ENCODE data around the gene DHRS1. TPM values are rescaled to one million over a fixed set of nuclear protein-coding genes. Genes with fewer than 3 reads are reported as not detected.

The DHRS1 gene
- polyA plus RNA-seq, 1 donor (not counting 4 experiments of a cell fraction or from before 2014, with no cell fraction given), result 65.1 TPM

- Histone ChIP-seq H3K9me3 (ENCODE audit: control insufficient read depth, low read depth, low read length) (no peaks in the 10 kb centered on the region), H4K20me1 (ENCODE audit: control insufficient read depth, extremely low read depth, insufficient read depth, low read length) (no peaks in the 10 kb centered on the region), H3K36me3 (ENCODE audit: control insufficient read depth in 2 of 2, extremely low read depth in 1 of 2, insufficient read depth in 2 of 2, low read length in 2 of 2) (peaks cover 11 to 20% of the 10 kb centered on the region in 2 experiments), H3K4me2 (ENCODE audit: control insufficient read depth, extremely low read depth, insufficient read depth, low read depth, low read length) (peak overlapping the region; percentile 46), H3K9ac (ENCODE audit: control insufficient read depth, extremely low read depth, insufficient read depth, low read length) (peak overlapping the region; percentile 6), H3K27me3 (ENCODE audit: control insufficient read depth, extremely low read depth, insufficient read depth, low read length) (no peaks in the 10 kb centered on the region), H3K79me2 (ENCODE audit: control insufficient read depth, insufficient read depth, low read length) (no peaks in the 10 kb centered on the region), H2AFZ (ENCODE audit: control insufficient read depth, low read length) (no peak overlapping the region), H3K27ac (ENCODE audit: control insufficient read depth, insufficient read depth, low read length) (peak overlapping the region; percentile 15), H3K4me3 (ENCODE audit: control insufficient read depth in 2 of 3, extremely low read depth in 1 of 3, insufficient read depth in 2 of 3, low read depth in 1 of 3, low read length in 3 of 3) (peak overlapping the region in 1 of 3 experiments; percentile 9), H3K9me1 (ENCODE audit: control insufficient read depth, extremely low read depth, insufficient read depth, low read length) (no peaks in the 10 kb centered on the region), H3K4me1 (ENCODE audit: control insufficient read depth, extremely low read depth, insufficient read depth, low read length) (peaks cover 28% of the 10 kb centered on the region)
- TF ChIP-seq EZH2 (IDR thresholded peaks at IDR 0.05; ENCODE audit: low read length), result no peak
- TF ChIP-seq CTCF (optimal IDR thresholded peaks at IDR 0.05 in 1 of 3, IDR thresholded peaks at IDR 0.05 in 1 of 3, conservative IDR thresholded peaks at IDR 0.05 in 1 of 3; ENCODE audit: extremely low read depth in 1 of 3, insufficient read depth in 2 of 3, low read length in 3 of 3), result no peak
- dilution Hi-C loops (cut with MboI; ENCODE audit: extremely low pct_ligation_motif_present, low sequenced_read_pairs), result no loop called here
- no peak for FAIRE-seq
- no peak for DNase-seq (ENCODE audit: low read depth, low spot score)
Measured at GRCh38 chr14:24263848-24264247, 35.7 kb downstream of the DHRS1 start.

- H3K27ac ChIP-seq (ENCODE audit: control insufficient read depth, insufficient read depth, low read length), result peak within 1 kb of the TSS; percentile 15
- no peak for DNase-seq (ENCODE audit: low read depth, low spot score)
- peaks cover 13 to 16% of the 10 kb centered on the region in 2 experiments for H3K36me3 ChIP-seq (ENCODE audit: control insufficient read depth in 2 of 2, extremely low read depth in 1 of 2, insufficient read depth in 2 of 2, low read length in 2 of 2)
- peak within 1 kb of the TSS; percentile 46 for H3K4me2 ChIP-seq (ENCODE audit: control insufficient read depth, extremely low read depth, insufficient read depth, low read depth, low read length)
- no peak within 1 kb of the TSS for H2AFZ ChIP-seq (ENCODE audit: control insufficient read depth, low read length)
- no peaks in the 10 kb centered on the region for H3K9me1 ChIP-seq (ENCODE audit: control insufficient read depth, extremely low read depth, insufficient read depth, low read length)
- H4K20me1 ChIP-seq (ENCODE audit: control insufficient read depth, extremely low read depth, insufficient read depth, low read length), result no peaks in the 10 kb centered on the region
- peak within 1 kb of the TSS; percentile 6 for H3K9ac ChIP-seq (ENCODE audit: control insufficient read depth, extremely low read depth, insufficient read depth, low read length)
- H3K27me3 ChIP-seq (ENCODE audit: control insufficient read depth, extremely low read depth, insufficient read depth, low read length), result no peaks in the 10 kb centered on the region
- H3K4me1 ChIP-seq (ENCODE audit: control insufficient read depth, extremely low read depth, insufficient read depth, low read length), result peaks cover 33% of the 10 kb centered on the region
- H3K79me2 ChIP-seq (ENCODE audit: control insufficient read depth, insufficient read depth, low read length), result no peaks in the 10 kb centered on the region
- TF ChIP-seq EZH2 (IDR thresholded peaks at IDR 0.05; ENCODE audit: low read length) (no peak), CTCF (optimal IDR thresholded peaks at IDR 0.05 in 1 of 3, IDR thresholded peaks at IDR 0.05 in 1 of 3, conservative IDR thresholded peaks at IDR 0.05 in 1 of 3; ENCODE audit: extremely low read depth in 1 of 3, insufficient read depth in 2 of 3, low read length in 3 of 3) (no peak)
- dilution Hi-C loops (cut with MboI; ENCODE audit: extremely low pct_ligation_motif_present, low sequenced_read_pairs), result no loop called here
- no peak for FAIRE-seq
- H3K4me3 ChIP-seq (ENCODE audit: control insufficient read depth in 2 of 3, extremely low read depth in 1 of 3, insufficient read depth in 2 of 3, low read depth in 1 of 3, low read length in 3 of 3), result peak within 1 kb of the TSS in 2 of 3 experiments; percentile 3 to 9
- no peaks in the 10 kb centered on the region for H3K9me3 ChIP-seq (ENCODE audit: control insufficient read depth, low read depth, low read length)
Measured at GRCh38 chr14:24262821-24263733, 36.5 kb downstream of the DHRS1 start, which contains the start of gene TGM1. TGM1 (minus strand) TSS chr14:24263177; CDS start chr14:24262352, 825 bp downstream.

Measured in keratinocyte (primary cell).